ENCODE measurements around the gene PITPNB. TPM values are rescaled to one million over a fixed set of nuclear protein-coding genes. Genes with fewer than 3 reads are reported as not detected.
A peak's percentile ranks its signal among the peaks of the same experiment; 100 is the strongest.

PITPNB gene
- polyA plus RNA-seq, 4 donors = 13.2 to 47.5 (median 22.8) TPM

DNA sequence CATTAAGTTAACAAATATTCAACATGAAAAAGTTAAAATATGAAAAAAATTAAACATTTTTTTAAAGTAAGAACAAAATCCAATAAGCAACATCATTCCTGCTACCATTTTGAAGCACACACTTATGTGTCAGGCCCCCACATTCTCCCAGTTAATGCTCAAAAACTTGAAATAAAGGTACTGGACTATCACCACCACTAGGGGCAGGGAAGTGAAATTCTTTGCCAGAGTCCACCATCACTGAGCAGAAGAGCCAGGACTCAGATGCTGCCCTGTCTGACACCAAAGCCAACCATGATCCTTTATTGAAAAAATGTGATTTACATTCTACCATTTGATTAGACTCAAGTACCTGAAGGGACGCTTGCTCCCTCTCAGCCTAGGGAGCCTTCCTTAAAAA lies 39.1 kb downstream of the PITPNB start:
- Histone ChIP-seq H3K27me3 (ENCODE audit: control insufficient read depth in 3 of 3, insufficient read depth in 3 of 3, low read length in 3 of 3) (no peaks in the 10 kb centered on the region), H3K4me1 (ENCODE audit: control insufficient read depth in 3 of 3, insufficient read depth in 2 of 3, low read depth in 1 of 3, low read length in 2 of 3) (peaks cover 0 to 45% (median 5%) of the 10 kb centered on the region in 3 donors), H3K4me3 (ENCODE audit: low read depth in 1 of 3, low read length in 3 of 3) (no peak overlapping the region), H3K27ac (ENCODE audit: low read depth in 1 of 3, low read length in 2 of 3) (no peak overlapping the region), H3K36me3 (ENCODE audit: control insufficient read depth in 3 of 3, insufficient read depth in 2 of 3, low read depth in 1 of 3, low read length in 3 of 3) (peaks cover 3 to 12% (median 4%) of the 10 kb centered on the region in 3 donors), H3K9me3 (ENCODE audit: control insufficient read depth in 2 of 2, insufficient read depth in 1 of 2, low read depth in 1 of 2, low read length in 1 of 2) (no peaks in the 10 kb centered on the region)
- WGBS, 3 donors = 91 to 100% (median 96%) methylated on average over 1 of the region's 1 CpG
- DNase-seq (no peak), FAIRE-seq (no peak)

DNA sequence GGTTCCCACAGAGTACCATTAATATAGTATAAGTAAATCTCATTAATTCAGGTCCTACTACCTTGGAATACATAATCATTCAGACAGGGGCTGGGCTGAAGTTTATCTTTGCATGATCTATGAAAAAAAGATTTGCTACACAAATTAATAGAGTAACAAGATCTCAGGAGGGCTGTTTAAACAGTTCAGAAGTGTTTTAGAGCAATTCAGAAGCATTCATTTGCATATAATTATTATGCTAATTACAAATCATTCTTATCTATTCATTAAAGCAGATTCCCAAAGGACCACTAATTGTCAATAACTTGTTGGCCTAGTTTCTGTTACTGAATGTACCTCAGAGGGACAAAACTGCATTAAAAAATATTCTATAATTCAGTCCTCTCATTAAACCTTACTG lies 40.5 kb downstream of the PITPNB start:
- FAIRE-seq (no peak), DNase-seq (no peak)
- H3K36me3 ChIP-seq (ENCODE audit: control insufficient read depth in 3 of 3, insufficient read depth in 2 of 3, low read depth in 1 of 3, low read length in 3 of 3) = peaks cover 0 to 9% (median 1%) of the 10 kb centered on the region in 3 donors
- H3K27me3 ChIP-seq (ENCODE audit: control insufficient read depth in 3 of 3, insufficient read depth in 3 of 3, low read length in 3 of 3) = no peaks in the 10 kb centered on the region
- no peak overlapping the region for H3K27ac ChIP-seq (ENCODE audit: low read depth in 1 of 3, low read length in 2 of 3)
- H3K9me3 ChIP-seq (ENCODE audit: control insufficient read depth in 2 of 2, insufficient read depth in 1 of 2, low read depth in 1 of 2, low read length in 1 of 2) = no peaks in the 10 kb centered on the region
- H3K4me1 ChIP-seq (ENCODE audit: control insufficient read depth in 3 of 3, insufficient read depth in 2 of 3, low read depth in 1 of 3, low read length in 2 of 3) = peaks cover 0 to 48% (median 5%) of the 10 kb centered on the region in 3 donors
- no peak overlapping the region for H3K4me3 ChIP-seq (ENCODE audit: low read depth in 1 of 3, low read length in 3 of 3)

DNA sequence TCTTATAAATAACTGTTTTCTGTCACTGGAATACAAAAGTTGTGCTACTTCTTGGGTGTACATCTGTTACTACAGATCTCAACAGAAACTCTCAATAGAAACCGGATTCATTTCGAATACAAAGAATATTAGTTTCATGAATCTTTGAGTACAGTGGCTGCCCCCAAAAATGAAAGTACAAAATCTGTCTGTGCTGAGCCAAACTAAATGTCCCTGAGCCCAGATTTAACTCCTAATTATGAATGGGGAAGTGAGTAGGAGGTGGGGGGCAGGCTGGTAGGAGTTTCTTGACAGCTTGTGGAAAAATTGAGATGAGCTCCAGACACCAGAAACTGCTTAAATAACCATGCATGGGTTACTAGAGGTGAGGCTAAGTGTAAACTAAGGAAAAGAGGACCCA lies 41.6 kb downstream of the PITPNB start:
- no peak overlapping the region for H3K27ac ChIP-seq (ENCODE audit: low read depth in 1 of 3, low read length in 2 of 3)
- H3K4me1 ChIP-seq (ENCODE audit: control insufficient read depth in 3 of 3, insufficient read depth in 2 of 3, low read depth in 1 of 3, low read length in 2 of 3) = peaks cover 0 to 44% (median 5%) of the 10 kb centered on the region in 3 donors
- no peak for FAIRE-seq
- peaks cover 0 to 11% (median 2%) of the 10 kb centered on the region in 3 donors for H3K36me3 ChIP-seq (ENCODE audit: control insufficient read depth in 3 of 3, insufficient read depth in 2 of 3, low read depth in 1 of 3, low read length in 3 of 3)
- WGBS, 3 donors = 59 to 87% (median 77%) methylated on average over 2 of the region's 2 CpGs
- no peak overlapping the region for H3K4me3 ChIP-seq (ENCODE audit: low read depth in 1 of 3, low read length in 3 of 3)
- no peak for DNase-seq
- H3K9me3 ChIP-seq (ENCODE audit: control insufficient read depth in 2 of 2, insufficient read depth in 1 of 2, low read depth in 1 of 2, low read length in 1 of 2) = no peaks in the 10 kb centered on the region
- H3K27me3 ChIP-seq (ENCODE audit: control insufficient read depth in 3 of 3, insufficient read depth in 3 of 3, low read length in 3 of 3) = no peaks in the 10 kb centered on the region

DNA sequence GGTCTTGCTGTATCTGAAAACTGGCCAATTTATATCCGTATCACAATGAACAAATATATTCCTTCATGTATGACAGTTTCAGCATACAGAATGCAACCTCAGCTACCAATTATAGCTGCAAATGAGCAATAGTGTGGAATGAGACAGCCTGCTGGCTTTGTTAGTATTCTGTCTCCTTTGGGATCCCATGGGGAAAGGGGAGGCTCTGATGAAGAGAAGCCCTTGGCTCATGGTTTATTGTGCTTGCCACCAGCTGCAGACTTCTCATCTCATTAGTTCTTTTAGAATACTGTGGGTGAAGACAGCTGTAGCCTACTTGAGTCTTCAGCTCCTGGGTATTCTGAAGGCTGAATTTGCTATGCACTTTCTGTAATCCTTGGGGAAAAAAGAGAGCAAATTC lies 42.4 kb downstream of the PITPNB start:
- WGBS, 3 donors = 66 to 87% (median 72%) methylated on average over 1 of the region's 1 CpG
- DNase-seq (no peak), FAIRE-seq (no peak)
- Histone ChIP-seq H3K27me3 (ENCODE audit: control insufficient read depth in 3 of 3, insufficient read depth in 3 of 3, low read length in 3 of 3) (no peaks in the 10 kb centered on the region), H3K27ac (ENCODE audit: low read depth in 1 of 3, low read length in 2 of 3) (no peak overlapping the region), H3K4me3 (ENCODE audit: low read depth in 1 of 3, low read length in 3 of 3) (no peak overlapping the region), H3K4me1 (ENCODE audit: control insufficient read depth in 3 of 3, insufficient read depth in 2 of 3, low read depth in 1 of 3, low read length in 2 of 3) (peaks cover 2 to 45% (median 5%) of the 10 kb centered on the region in 3 donors), H3K9me3 (ENCODE audit: control insufficient read depth in 2 of 2, insufficient read depth in 1 of 2, low read depth in 1 of 2, low read length in 1 of 2) (no peaks in the 10 kb centered on the region), H3K36me3 (ENCODE audit: control insufficient read depth in 3 of 3, insufficient read depth in 2 of 3, low read depth in 1 of 3, low read length in 3 of 3) (peaks cover 2 to 17% (median 2%) of the 10 kb centered on the region in 3 donors)

DNA sequence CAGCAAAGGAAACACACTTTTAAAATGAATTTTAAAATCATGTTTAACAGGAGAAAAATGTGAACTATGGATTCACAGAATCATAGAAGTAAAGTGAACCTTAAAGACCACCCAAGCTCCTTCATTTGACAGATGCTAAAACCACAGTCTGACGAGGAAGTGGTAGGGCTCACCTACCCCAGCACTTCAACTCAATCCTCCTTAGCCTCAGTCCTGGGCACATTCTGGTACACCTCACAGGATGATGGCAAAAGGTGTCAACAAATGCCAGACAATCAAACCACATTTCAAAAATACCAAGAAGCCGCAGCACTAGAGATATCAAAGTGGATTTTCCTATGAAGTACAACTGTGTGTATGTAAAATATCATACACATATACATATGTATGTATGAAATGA lies 43.1 kb downstream of the PITPNB start:
- Histone ChIP-seq H3K27me3 (ENCODE audit: control insufficient read depth in 3 of 3, insufficient read depth in 3 of 3, low read length in 3 of 3) (no peaks in the 10 kb centered on the region), H3K27ac (ENCODE audit: low read depth in 1 of 3, low read length in 2 of 3) (no peak overlapping the region), H3K4me1 (ENCODE audit: control insufficient read depth in 3 of 3, insufficient read depth in 2 of 3, low read depth in 1 of 3, low read length in 2 of 3) (peaks cover 2 to 45% (median 9%) of the 10 kb centered on the region in 3 donors), H3K9me3 (ENCODE audit: control insufficient read depth in 2 of 2, insufficient read depth in 1 of 2, low read depth in 1 of 2, low read length in 1 of 2) (no peaks in the 10 kb centered on the region), H3K4me3 (ENCODE audit: low read depth in 1 of 3, low read length in 3 of 3) (no peak overlapping the region), H3K36me3 (ENCODE audit: control insufficient read depth in 3 of 3, insufficient read depth in 2 of 3, low read depth in 1 of 3, low read length in 3 of 3) (peaks cover 2 to 18% (median 2%) of the 10 kb centered on the region in 3 donors)
- DNase-seq (no peak), FAIRE-seq (no peak)
- WGBS, 3 donors = 68 to 84% (median 78%) methylated on average over 2 of the region's 2 CpGs

DNA sequence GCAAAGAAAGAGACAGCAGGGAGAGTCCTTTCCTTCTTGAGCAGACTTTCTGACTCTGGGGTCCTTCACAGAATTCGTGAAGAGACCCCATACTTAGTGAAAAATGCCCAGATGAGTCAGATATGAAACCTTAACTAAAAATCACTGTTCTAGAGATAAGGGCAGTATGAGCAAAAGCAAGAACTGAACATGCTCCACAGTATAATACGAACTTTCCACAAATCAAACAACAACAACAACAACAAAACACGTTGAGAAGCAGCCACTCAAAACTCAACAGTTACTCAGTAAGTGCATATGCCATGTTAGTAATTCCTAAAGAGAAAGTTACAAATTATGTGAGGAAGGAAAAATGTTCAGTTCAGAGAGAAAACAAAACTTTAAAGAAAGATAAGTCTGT lies 44.3 kb downstream of the PITPNB start:
- H3K4me3 ChIP-seq (ENCODE audit: low read depth in 1 of 3, low read length in 3 of 3) = no peak overlapping the region
- no peaks in the 10 kb centered on the region for H3K9me3 ChIP-seq (ENCODE audit: control insufficient read depth in 2 of 2, insufficient read depth in 1 of 2, low read depth in 1 of 2, low read length in 1 of 2)
- peaks cover 2 to 18% (median 2%) of the 10 kb centered on the region in 3 donors for H3K36me3 ChIP-seq (ENCODE audit: control insufficient read depth in 3 of 3, insufficient read depth in 2 of 3, low read depth in 1 of 3, low read length in 3 of 3)
- peak overlapping the region in 1 of 3 donors; percentile 24 for H3K27ac ChIP-seq (ENCODE audit: low read depth in 1 of 3, low read length in 2 of 3)
- DNase-seq = no peak
- H3K4me1 ChIP-seq (ENCODE audit: control insufficient read depth in 3 of 3, insufficient read depth in 2 of 3, low read depth in 1 of 3, low read length in 2 of 3) = peaks cover 3 to 48% (median 9%) of the 10 kb centered on the region in 3 donors
- no peak for FAIRE-seq
- WGBS, 3 donors = 54 to 67% (median 63%) methylated on average over 3 of the region's 3 CpGs
- no peaks in the 10 kb centered on the region for H3K27me3 ChIP-seq (ENCODE audit: control insufficient read depth in 3 of 3, insufficient read depth in 3 of 3, low read length in 3 of 3)

DNA sequence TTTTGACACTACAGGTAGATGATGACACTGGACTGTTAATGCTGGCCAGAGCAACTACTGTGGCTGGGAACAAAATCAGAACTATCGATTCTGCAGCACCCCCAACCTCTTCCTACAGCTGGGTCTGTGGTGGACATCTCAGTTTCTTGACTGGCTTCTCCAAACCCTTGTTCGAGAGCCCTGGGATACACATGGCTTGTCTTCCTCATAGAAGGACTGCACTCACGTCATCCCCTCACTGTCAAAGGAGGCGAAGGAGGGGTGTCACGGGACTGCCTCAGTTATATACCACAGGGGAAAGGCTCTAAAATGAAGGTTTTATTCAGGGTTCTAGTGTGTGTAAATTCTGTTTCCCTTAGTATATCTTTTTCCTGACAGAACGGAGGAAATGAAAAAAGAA lies 44.9 kb downstream of the PITPNB start:
- WGBS, 3 donors = 88 to 95% (median 91%) methylated on average over 6 of the region's 6 CpGs
- Histone ChIP-seq H3K36me3 (ENCODE audit: control insufficient read depth in 3 of 3, insufficient read depth in 2 of 3, low read depth in 1 of 3, low read length in 3 of 3) (peaks cover 2 to 16% (median 2%) of the 10 kb centered on the region in 3 donors), H3K4me1 (ENCODE audit: control insufficient read depth in 3 of 3, insufficient read depth in 2 of 3, low read depth in 1 of 3, low read length in 2 of 3) (peaks cover 3 to 52% (median 9%) of the 10 kb centered on the region in 3 donors), H3K9me3 (ENCODE audit: control insufficient read depth in 2 of 2, insufficient read depth in 1 of 2, low read depth in 1 of 2, low read length in 1 of 2) (no peaks in the 10 kb centered on the region), H3K27me3 (ENCODE audit: control insufficient read depth in 3 of 3, insufficient read depth in 3 of 3, low read length in 3 of 3) (no peaks in the 10 kb centered on the region), H3K27ac (ENCODE audit: low read depth in 1 of 3, low read length in 2 of 3) (peak overlapping the region in 1 of 3 donors; percentile 57), H3K4me3 (ENCODE audit: low read depth in 1 of 3, low read length in 3 of 3) (no peak overlapping the region)
- FAIRE-seq (no peak), DNase-seq (no peak)

DNA sequence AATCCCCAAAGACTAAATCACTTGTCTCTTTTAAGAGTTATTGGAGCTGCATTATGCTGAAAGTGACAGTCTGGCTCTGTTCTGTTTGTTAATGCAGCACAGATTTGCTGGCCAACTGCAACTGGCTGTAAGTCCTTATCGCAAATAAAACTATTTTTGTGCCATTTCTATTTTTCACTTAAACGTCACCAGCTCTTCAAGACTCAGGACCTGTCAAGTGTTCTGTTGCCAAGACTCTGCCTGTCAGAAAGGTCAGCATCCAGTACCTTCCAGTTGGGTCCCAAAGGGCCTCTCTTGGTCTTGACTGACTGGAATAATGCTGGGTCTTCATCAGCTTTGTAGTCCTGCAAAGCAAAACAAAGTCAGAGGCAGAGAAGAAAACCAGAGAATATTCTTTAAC lies 45.6 kb downstream of the PITPNB start:
- Histone ChIP-seq H3K4me3 (ENCODE audit: low read depth in 1 of 3, low read length in 3 of 3) (no peak overlapping the region), H3K36me3 (ENCODE audit: control insufficient read depth in 3 of 3, insufficient read depth in 2 of 3, low read depth in 1 of 3, low read length in 3 of 3) (peaks cover 2 to 16% (median 2%) of the 10 kb centered on the region in 3 donors), H3K27me3 (ENCODE audit: control insufficient read depth in 3 of 3, insufficient read depth in 3 of 3, low read length in 3 of 3) (no peaks in the 10 kb centered on the region), H3K27ac (ENCODE audit: low read depth in 1 of 3, low read length in 2 of 3) (peak overlapping the region in 2 of 3 donors; percentile 9 to 21), H3K9me3 (ENCODE audit: control insufficient read depth in 2 of 2, insufficient read depth in 1 of 2, low read depth in 1 of 2, low read length in 1 of 2) (no peaks in the 10 kb centered on the region), H3K4me1 (ENCODE audit: control insufficient read depth in 3 of 3, insufficient read depth in 2 of 3, low read depth in 1 of 3, low read length in 2 of 3) (peaks cover 3 to 58% (median 9%) of the 10 kb centered on the region in 3 donors)
- FAIRE-seq = no peak
- 69 to 90% (median 70%) methylated on average over 2 of the region's 2 CpGs for WGBS, 3 donors
- no peak for DNase-seq

DNA sequence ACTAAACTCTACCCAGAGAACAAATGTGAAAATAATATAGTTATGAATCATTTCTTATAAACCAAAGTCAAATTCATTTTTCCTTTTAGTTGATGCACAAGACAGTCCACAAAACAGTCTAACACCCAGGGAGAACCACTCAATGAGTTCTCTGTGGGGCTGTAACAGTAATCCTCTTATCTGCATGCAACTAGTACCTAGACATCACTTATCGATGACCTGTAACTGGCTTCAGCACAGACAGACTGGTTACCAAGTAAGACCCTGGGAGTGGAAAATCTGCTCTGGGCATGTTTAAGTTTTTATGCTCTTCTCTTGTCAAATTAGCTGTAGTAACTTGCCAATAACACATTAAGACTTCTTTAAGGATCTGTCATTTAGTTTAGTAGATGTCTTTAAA lies 46.6 kb downstream of the PITPNB start:
- H3K4me3 ChIP-seq (ENCODE audit: low read depth in 1 of 3, low read length in 3 of 3) = no peak overlapping the region
- no peaks in the 10 kb centered on the region for H3K27me3 ChIP-seq (ENCODE audit: control insufficient read depth in 3 of 3, insufficient read depth in 3 of 3, low read length in 3 of 3)
- peaks cover 2 to 16% (median 2%) of the 10 kb centered on the region in 3 donors for H3K36me3 ChIP-seq (ENCODE audit: control insufficient read depth in 3 of 3, insufficient read depth in 2 of 3, low read depth in 1 of 3, low read length in 3 of 3)
- H3K27ac ChIP-seq (ENCODE audit: low read depth in 1 of 3, low read length in 2 of 3) = no peak overlapping the region
- FAIRE-seq (no peak), DNase-seq (no peak)
- H3K4me1 ChIP-seq (ENCODE audit: control insufficient read depth in 3 of 3, insufficient read depth in 2 of 3, low read depth in 1 of 3, low read length in 2 of 3) = peaks cover 5 to 63% (median 17%) of the 10 kb centered on the region in 3 donors
- H3K9me3 ChIP-seq (ENCODE audit: control insufficient read depth in 2 of 2, insufficient read depth in 1 of 2, low read depth in 1 of 2, low read length in 1 of 2) = no peaks in the 10 kb centered on the region
- WGBS, 3 donors = 97 to 100% (median 99%) methylated on average over 1 of the region's 1 CpG

Measured in small intestine (tissue), 7 donors.